OCI-M2 (cell line): ENCODE data around the gene CCL28.
"Not testable (repeated sequence)": the region's sequence is repeated elsewhere in the genome, so short reads cannot be mapped to it uniquely, and the experiment has no call there.

Source experiments
- DNase-seq: peaks from one replicate; lab custom pipeline; 2025; ENCODE audit not compliant: unreplicated experiment; lab: John Stamatoyannopoulos, UW

CCL28 gene

GRCh38 chr5:43411495-43411894 lies 696 bp downstream of the CCL28 start:
- DNase-seq, result no peak

GRCh38 chr5:43410414-43410813 lies 1.8 kb downstream of the CCL28 start:
- DNase-seq, result no peak

DNA sequence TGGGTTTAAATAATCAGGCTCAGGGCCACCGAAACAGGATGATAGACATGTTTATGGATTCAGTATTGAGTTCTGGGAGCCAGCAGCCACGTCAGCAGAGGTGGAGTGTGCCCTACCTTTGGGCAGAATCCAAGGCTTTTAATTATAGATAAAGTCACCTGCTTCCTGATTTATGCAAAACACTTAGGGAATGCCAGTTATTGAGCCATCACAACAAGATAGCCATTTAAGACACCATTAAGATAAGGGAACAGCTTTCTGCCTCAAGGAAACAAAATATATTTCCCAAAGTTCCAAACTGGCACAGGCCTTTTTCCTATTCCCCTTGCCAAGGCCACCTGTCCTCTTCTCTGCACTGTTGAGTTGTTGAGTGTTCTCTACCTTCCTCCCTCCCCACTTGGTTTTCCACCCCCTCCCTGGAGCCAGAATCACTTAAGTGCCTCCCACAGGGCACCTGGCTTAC lies 2.4 kb downstream of the CCL28 start:
- no peak for DNase-seq

DNA sequence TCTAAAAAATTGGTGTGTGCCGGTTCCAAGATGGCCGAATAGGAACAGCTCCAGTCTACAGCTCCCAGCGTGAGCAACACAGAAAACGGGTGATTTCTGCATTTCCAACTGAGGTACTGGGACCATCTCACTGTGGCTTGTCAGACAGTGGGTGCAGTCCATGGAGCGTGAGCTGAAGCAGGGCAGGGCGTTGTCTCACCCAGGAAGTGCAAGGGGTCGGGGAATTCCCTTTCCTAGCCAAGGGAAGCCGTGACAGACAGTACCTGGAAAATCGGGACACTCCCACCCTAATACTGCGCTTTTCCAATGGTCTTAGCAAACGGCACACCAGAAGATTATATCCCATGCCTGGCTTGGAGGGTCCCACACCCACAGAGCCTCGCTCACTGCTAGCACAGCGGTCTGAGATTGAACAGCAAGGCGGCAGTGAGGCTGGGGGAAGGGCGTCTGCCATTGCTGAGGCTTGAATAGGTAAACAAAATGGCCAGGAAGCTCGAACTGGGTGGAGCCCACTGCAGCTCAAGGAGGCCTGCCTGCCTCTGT lies 9.6 kb downstream of the CCL28 start:
- not testable (repeated sequence) for DNase-seq

- DNase-seq, result no peak
Measured at GRCh38 chr5:43401827-43402226, 10.4 kb downstream of the CCL28 start.

- no peak for DNase-seq
Measured at GRCh38 chr5:43400082-43400481, 12.1 kb downstream of the CCL28 start.

DNA sequence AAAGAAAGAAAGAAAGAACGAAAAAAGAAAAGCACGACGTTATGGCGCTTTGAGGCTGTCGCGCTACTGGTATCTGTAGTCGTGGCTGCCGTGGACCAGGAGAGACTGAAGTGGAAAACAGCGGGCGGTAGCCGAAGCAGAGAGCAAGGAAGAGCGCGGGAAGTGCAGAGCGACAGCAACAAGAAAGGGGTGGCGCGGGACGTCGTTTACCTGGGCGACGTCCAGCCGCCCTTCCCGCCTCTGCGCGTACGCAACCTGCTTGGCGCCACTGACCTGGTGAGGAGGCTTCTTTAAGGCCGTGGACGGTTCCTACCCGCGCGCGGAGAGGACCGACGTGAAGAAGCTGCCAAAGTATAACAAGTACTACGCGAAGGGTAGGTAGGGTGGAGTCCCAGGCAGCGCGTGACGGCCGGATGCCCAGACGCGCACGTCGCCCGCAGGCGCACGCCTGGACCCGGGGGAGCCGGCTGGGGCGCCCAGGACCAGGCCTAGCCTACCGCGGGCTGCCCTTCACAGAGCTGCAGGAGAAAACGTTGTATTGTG lies 15.4 kb downstream of the CCL28 start:
- DNase-seq, result no peak

GRCh38 chr5:43390471-43390870 lies 21.7 kb downstream of the CCL28 start:
- no peak for DNase-seq

- peak; percentile 77 for DNase-seq
Measured at GRCh38 chr5:43389679-43390329, 22.4 kb downstream of the CCL28 start.

DNA sequence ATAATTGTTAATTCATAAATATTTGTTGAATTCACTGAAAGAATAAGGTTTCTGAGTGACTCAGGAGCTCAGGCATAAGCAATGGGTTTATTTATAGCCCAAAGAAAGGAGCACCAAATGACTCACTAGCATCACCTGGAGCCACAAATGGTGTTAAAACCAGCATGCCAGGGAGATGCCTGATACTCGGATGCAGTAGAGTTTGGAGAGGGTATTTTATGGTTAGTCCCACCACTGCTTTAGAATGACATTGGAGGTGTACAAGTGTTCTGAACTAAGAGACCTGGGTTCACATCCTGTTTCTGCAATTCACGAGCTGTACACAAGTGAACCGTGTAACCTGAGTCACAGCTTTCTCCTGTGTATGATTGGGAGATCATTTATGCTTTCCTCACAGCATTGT lies 25.2 kb downstream of the CCL28 start:
- no peak for DNase-seq

DNA sequence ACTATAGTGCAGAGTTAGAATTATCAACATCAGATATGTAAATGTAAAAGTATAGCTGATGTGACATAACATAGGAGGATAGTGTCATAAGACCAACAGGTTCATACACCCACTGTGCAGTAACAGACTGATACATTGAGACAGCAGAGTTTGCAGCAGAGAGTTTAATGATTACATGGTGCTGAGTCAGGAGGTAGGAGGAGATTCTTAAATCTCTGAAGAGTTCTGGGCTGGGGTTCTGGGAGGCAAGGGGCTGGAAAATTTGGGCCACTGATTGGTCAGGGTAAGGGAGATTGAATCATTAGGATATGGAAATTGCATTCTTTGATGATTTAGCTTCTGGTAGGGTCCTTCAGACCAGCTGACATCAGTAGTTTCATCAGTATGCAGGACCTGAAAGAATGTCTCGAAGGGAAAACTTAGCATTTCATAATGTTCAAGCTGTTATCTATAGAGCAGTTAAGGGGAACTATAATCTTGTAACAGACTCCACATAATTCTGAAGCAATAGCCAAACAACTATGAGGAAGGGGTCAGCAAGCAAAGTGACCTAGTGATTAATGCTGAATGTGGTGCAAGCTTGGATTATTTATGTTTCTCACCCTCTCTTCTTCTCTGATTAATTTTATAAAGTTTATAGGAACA lies 35.6 kb downstream of the CCL28 start:
- no peak for DNase-seq

GRCh38 chr5:43371821-43372220 lies 40.4 kb downstream of the CCL28 start:
- DNase-seq, result no peak

DNA sequence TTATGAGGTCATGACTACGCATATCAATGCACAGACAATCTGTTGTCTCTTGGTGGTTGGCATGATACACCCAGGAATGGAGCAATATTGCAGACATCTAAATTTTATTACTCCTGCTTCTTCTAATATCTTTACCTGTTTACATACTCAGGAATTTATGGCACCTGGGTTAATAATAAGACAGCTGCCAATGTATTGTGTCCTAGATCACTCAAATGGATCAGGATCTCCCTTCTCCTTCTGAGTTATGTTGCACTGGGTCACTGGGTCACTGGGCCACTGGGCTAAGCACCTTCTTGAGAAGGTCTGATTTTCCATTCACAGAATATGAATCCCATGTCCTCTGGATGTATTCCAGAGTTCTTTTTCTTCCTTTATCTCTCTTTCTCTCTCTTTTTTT lies 41.8 kb downstream of the CCL28 start:
- DNase-seq, result no peak

GRCh38 chr5:43369651-43370050 lies 42.5 kb downstream of the CCL28 start:
- DNase-seq, result no peak

DNA sequence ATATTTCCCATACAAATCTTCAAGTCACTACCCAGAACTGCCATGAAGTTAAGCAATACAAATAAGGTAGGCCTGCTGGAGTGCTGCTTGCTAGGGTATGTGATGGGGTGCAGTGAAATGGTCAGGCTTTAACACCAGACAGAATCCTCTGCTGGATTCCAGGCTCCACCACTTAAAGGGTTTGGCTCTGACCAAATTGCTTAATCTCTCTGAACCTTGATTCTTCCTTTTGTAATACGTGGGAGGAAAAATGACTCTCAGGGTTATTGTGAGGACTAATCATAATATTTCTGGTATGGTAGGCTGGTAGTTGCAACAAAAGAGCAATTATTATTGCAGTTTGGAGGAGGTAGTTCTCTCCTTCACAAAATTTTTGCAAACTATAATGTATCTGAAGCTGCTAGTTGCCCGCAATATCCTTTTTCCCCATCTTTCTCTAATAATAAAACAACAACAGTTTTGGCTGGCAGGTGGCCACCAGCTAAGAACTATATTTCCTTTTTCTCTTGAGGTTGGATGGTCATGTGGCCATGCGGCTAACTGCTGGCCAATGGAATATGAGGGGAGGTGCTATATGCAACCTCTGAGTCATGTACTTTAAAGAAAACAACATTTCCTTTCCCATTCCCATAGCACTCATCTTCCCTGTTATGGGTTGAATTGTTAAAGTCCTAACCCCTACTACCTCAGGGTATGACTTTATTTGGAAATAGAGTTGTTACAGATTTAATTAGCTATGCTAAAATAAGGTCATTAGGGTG lies 44.1 kb downstream of the CCL28 start:
- DNase-seq, result no peak

DNA sequence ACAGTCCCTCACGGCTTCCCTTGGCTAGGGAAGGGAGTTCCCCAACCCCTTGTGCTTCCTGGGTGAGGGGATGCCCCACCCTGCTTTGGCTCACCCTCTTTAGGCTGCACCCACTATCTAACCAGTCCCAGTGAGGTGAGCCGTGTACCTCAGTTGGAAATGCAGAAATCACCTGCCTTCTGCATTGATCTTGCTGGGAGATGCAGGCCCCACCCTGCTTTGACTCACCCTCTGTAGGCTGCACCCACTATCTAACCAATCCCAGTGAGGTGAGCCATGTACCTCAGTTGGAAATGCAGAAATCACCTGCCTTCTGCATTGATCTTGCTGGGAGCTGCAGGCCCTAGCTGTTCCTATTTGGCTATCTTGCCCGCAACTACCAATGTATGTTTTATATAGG lies 44.7 kb downstream of the CCL28 start:
- DNase-seq, result no peak

DNA sequence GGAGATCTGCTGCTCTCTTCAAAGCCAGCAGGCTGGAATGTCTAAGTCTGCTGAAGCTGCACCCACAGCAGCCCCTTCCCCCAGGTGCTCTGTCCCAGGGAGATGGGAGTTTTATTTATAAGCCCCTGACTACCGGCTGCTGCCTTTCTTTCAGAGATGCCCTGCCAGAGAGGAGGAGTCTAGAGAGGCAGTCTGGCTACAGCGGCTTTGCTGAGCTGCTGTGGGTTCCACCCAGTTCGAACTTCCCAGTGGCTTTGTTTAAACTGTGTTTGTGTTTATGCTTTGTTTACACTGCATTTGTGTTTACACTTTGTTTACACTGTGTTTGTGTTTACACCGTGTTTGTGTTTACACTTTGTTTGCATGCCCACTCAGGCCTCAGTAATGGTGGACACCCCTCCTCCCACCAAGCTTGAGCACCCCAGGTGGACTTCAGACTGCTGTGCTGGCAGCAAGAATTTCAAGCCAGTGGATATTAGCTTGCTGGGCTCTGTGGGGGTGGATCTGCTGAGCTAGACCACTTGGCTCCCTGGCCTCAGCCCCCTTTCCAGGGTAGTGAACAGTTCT lies 45.4 kb downstream of the CCL28 start:
- DNase-seq, result not testable (repeated sequence)

DNA sequence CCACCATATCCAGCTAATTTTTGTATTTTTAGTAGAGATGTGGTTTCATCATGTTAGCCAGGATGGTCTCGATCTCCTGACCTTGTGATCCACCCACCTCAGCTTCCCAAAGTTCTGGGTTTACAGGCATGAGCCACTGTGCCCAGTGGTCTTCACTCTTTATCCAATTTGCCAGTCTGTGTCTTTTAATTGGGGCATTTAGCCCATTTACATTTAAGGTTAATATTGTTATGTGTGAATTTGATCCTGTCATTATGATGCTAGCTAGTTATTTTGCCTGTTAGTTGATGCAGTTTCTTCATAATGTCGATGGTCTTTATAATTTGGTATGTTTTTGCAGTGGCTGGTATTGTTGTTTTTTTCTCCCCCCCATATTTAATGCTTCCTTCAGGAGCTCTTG lies 47.0 kb downstream of the CCL28 start:
- DNase-seq, result not testable (repeated sequence)

- no peak for DNase-seq
Measured at GRCh38 chr5:43363445-43364152, 48.6 kb downstream of the CCL28 start.

DNA sequence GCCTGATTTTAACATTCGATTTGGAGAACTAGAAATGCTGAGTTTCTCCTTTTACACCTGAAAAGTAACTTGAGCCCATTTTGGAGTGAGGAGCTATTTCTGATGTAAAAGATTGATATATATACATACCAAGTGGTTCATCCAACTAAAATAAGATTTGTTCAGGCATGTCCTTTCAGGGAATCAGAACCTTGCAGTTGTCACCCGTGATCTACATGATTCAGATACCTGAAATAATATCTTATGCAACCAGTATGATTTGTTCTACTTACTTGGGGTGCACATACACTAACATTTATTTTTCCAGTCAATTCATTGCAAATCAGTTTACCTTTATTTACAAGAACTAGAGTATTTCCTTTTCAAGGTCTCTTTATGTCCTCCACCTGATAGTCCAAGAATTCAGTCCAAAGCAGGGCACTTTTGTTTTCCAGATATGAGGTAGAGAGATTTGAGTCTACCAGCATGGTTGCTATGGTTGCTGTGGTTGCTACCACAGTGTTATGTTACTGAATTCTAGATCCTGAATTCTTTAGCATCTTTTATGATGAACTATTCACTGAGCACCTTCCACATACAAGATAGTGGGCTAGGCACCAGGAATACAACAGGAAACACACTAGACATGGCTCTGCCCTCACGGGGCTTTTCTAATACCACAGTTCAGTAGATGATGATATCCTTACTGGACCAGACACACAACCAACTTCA lies 49.3 kb downstream of the CCL28 start:
- no peak for DNase-seq
